ENCODE results near the gene GATA3.

The GATA3 gene

DNA sequence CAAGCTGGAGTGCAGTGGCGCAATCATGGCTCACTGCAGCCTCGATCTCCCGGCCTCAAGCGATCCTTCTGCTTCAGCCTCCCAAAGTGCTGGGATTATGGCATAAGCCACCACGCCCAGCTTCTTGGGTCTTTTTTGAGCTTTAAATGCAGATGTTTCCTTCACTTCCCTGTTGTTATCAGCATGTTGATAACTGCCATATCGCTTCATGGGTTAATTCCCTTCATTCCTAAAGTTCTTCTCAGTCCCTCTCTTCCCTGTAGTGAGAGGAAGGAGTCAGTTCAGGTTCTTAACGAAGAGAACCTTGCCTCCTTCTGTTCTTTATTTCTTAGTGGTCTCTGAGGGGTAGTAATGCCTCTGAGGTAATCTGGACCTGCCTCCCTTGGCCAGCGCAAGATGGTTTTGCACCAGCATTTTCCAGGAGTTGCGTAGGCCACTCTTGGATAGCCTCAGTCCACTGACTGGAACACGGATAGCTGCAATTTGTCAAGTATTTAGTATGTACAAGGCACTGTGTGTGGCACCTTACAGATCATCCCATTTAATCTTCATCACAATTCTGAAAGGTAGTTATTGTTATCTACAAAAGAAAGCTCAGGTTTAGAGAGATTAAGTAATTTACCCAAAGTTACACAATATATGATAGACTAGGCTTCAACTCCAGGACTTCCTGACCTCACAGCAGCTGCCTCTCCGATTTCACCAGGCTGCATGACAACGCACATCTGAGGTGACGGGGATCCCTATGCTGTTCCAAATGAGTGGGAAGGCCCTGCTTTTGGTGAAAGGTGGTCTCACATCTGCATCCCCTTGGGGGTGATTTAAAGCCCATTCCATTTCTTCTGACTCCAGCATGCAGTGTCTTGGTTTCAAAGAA, 60.5 kb downstream of the GATA3 start:
- H3K36me3 ChIP-seq (ENCODE audit: insufficient read depth, low read depth, low read length) = no peaks in the 10 kb centered on the region
- H3K27me3 ChIP-seq (ENCODE audit: insufficient read depth, low read length) = no peaks in the 10 kb centered on the region
- no peaks in the 10 kb centered on the region for H3K4me1 ChIP-seq (ENCODE audit: insufficient read depth, low read length)
- no peaks in the 10 kb centered on the region for H3K9me3 ChIP-seq (ENCODE audit: insufficient read depth, low read depth, low read length)
- H3K27ac ChIP-seq (ENCODE audit: low read length) = no peak overlapping the region
- H3K9ac ChIP-seq (ENCODE audit: low read depth, low read length) = no peak overlapping the region
- H3K4me3 ChIP-seq (ENCODE audit: low read length) = no peak overlapping the region

DNA sequence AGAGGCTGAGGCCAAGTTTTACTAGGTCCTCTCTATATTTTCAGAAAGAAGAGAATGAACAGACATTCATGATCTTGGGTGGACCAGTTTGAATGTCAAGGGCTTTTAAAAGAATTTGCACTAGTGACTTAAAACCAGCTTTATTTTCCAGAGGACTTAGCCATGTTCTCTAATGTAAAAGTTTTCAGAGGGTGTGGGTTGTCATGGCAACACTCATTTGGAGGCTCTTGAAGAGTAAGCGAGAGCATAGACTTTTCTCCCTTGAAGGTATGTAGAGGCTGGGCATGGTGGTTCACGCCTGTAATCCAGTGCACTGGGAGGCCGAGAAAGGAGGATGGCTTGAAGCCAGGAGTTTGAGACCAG, 61.1 kb downstream of the GATA3 start:
- no peaks in the 10 kb centered on the region for H3K9me3 ChIP-seq (ENCODE audit: insufficient read depth, low read depth, low read length)
- H3K4me3 ChIP-seq (ENCODE audit: low read length) = no peak overlapping the region
- no peaks in the 10 kb centered on the region for H3K36me3 ChIP-seq (ENCODE audit: insufficient read depth, low read depth, low read length)
- H3K9ac ChIP-seq (ENCODE audit: low read depth, low read length) = no peak overlapping the region
- no peaks in the 10 kb centered on the region for H3K4me1 ChIP-seq (ENCODE audit: insufficient read depth, low read length)
- no peak overlapping the region for H3K27ac ChIP-seq (ENCODE audit: low read length)
- H3K27me3 ChIP-seq (ENCODE audit: insufficient read depth, low read length) = no peaks in the 10 kb centered on the region

DNA sequence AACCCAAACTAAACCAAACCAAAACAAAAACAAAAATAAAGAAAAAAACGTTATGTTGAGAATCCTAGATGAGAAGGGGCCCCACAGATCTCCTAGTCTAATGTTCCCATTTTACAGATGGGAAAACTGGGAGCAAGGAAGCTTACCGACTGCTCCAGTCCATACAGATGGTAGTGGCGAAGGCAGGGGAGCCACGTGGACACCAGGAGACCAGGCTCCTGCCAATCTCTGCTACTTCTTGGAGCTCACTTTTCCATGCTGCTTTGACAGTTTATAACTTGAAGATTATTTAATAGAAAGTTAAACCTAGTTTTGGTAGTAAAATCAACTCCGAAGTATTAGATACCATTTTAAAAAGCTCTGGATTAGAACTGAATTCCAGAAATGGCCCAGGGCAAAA, 62.0 kb downstream of the GATA3 start:
- no peak overlapping the region for H3K4me3 ChIP-seq (ENCODE audit: low read length)
- no peak overlapping the region for H3K27ac ChIP-seq (ENCODE audit: low read length)
- H3K36me3 ChIP-seq (ENCODE audit: insufficient read depth, low read depth, low read length) = no peaks in the 10 kb centered on the region
- H3K9ac ChIP-seq (ENCODE audit: low read depth, low read length) = no peak overlapping the region
- H3K9me3 ChIP-seq (ENCODE audit: insufficient read depth, low read depth, low read length) = no peaks in the 10 kb centered on the region
- no peaks in the 10 kb centered on the region for H3K4me1 ChIP-seq (ENCODE audit: insufficient read depth, low read length)
- H3K27me3 ChIP-seq (ENCODE audit: insufficient read depth, low read length) = no peaks in the 10 kb centered on the region

DNA sequence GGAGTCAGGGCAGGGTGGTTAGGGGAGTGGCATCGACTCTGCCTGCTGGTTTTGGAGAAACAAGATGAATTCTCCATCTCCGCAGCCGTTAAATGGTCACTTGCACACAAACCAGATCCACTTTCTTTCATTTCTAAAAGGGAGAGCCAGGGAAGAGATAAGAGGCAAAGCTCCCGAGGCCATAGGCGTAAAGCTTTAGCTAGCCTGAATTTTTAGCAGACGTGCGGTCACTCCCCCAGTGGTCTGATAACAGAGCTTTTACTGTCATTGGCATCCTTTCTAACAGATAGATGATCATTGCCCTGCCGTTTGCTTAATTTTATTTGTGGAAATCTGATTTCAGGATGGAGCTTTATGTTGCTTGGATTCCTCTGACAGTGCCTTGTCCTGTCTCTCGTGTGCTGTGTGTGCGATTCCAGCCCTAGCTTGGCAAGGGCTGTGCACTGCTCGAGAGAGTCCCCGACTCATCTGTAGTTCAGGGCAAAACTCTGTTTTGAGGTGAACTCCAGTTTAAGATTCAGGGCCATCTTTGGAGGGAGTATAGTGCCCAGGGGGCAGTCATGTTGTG, 62.5 kb downstream of the GATA3 start:
- H3K4me3 ChIP-seq (ENCODE audit: low read length) = no peak overlapping the region
- no peak overlapping the region for H3K27ac ChIP-seq (ENCODE audit: low read length)
- no peaks in the 10 kb centered on the region for H3K9me3 ChIP-seq (ENCODE audit: insufficient read depth, low read depth, low read length)
- H3K27me3 ChIP-seq (ENCODE audit: insufficient read depth, low read length) = no peaks in the 10 kb centered on the region
- no peaks in the 10 kb centered on the region for H3K4me1 ChIP-seq (ENCODE audit: insufficient read depth, low read length)
- H3K36me3 ChIP-seq (ENCODE audit: insufficient read depth, low read depth, low read length) = no peaks in the 10 kb centered on the region
- no peak overlapping the region for H3K9ac ChIP-seq (ENCODE audit: low read depth, low read length)

DNA sequence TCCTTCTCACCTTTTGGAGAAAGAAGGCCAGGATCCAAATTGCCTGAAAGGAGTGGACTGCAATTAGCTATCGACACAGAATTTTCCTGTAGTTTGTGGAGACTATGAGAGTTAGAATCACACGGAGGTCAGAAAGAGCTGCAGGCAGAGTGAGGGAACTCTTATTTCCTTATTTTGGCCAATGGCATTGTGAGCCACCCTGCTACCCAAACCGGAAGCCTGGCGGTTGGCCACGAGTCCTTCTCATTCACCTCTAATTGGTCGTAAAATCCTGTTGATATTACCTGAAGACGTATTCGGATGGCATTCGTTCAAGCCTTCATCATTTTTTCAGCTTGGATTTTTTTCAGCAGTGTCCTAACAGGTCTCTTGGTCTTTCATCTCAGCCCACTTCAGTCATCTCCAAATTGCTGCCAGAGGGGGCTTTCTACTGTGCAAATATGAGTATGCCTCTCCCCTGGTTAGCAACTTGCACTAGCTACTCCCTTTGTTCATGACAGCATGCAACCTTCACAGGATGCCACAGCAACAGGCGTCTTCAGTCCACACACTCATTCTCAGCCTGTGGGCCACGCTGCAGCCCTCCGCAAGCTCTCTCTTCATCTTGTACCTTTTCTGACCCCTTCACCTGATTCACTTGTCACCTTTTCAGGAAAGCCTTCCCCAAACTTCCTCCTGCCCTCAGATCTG, 66.9 kb downstream of the GATA3 start:
- no peaks in the 10 kb centered on the region for H3K4me1 ChIP-seq (ENCODE audit: insufficient read depth, low read length)
- no peaks in the 10 kb centered on the region for H3K9me3 ChIP-seq (ENCODE audit: insufficient read depth, low read depth, low read length)
- H3K27ac ChIP-seq (ENCODE audit: low read length) = no peak overlapping the region
- no peak overlapping the region for H3K9ac ChIP-seq (ENCODE audit: low read depth, low read length)
- H3K4me3 ChIP-seq (ENCODE audit: low read length) = no peak overlapping the region
- no peaks in the 10 kb centered on the region for H3K36me3 ChIP-seq (ENCODE audit: insufficient read depth, low read depth, low read length)
- H3K27me3 ChIP-seq (ENCODE audit: insufficient read depth, low read length) = no peaks in the 10 kb centered on the region

DNA sequence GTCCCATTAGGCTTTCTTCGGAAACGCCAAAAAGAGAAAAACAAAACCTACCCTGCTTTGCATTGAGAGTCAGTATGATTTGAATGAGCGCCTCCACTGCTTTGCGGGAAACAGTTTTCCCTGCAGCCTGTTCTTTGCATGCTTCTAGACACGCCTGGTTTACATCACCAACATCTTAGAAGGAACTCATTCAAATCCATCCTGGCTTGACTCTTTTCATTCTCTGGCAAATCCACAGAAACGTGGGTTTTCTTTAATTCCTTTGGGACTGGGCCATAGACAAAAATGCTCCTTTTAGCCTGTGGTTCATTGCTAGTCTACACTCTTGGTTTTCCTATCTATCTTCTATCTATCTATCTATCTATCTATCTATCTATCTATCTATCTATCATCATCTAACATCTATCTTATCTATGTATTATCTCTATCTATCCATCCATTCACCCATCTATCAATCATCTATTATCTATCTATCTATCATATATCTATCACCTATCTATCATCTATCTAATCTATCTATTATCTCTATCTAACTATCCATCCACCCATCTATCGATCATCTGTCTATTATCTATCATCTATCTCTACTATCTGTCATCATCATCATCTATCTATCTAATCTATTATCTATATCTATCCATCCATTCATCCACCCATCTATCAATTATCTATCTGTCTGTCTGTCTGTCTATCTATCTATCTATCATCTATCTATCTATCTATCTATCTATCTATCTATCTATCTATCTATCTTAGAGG, 68.3 kb downstream of the GATA3 start:
- Histone ChIP-seq H3K4me3 (ENCODE audit: low read length) (no peak overlapping the region), H3K4me1 (ENCODE audit: insufficient read depth, low read length) (no peaks in the 10 kb centered on the region), H3K27me3 (ENCODE audit: insufficient read depth, low read length) (no peaks in the 10 kb centered on the region), H3K36me3 (ENCODE audit: insufficient read depth, low read depth, low read length) (no peaks in the 10 kb centered on the region), H3K27ac (ENCODE audit: low read length) (no peak overlapping the region), H3K9me3 (ENCODE audit: insufficient read depth, low read depth, low read length) (no peaks in the 10 kb centered on the region), H3K9ac (ENCODE audit: low read depth, low read length) (no peak overlapping the region)

DNA sequence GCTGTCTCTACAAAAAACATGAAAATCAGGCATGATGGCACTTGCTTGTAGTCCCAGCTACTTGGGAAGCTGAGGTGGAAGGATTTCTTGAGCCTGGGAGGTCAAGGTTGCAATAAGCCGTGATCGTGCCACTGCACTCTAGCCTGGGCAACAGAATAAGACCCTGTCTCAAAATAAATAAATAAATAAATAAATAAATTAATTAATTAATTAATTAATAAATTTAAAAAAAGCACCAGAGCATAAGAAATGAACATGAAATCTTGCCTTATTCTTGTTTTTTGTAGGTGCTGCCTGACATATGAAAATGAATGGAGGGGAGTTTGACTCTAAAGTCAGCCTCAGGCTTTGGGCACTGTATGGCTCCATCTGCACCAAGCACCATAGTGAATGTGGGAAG, 69.9 kb downstream of the GATA3 start:
- no peaks in the 10 kb centered on the region for H3K9me3 ChIP-seq (ENCODE audit: insufficient read depth, low read depth, low read length)
- no peak overlapping the region for H3K4me3 ChIP-seq (ENCODE audit: low read length)
- H3K4me1 ChIP-seq (ENCODE audit: insufficient read depth, low read length) = no peaks in the 10 kb centered on the region
- no peak overlapping the region for H3K9ac ChIP-seq (ENCODE audit: low read depth, low read length)
- H3K27ac ChIP-seq (ENCODE audit: low read length) = no peak overlapping the region
- H3K36me3 ChIP-seq (ENCODE audit: insufficient read depth, low read depth, low read length) = no peaks in the 10 kb centered on the region
- no peaks in the 10 kb centered on the region for H3K27me3 ChIP-seq (ENCODE audit: insufficient read depth, low read length)

Measured in iPS-20b (cell line).